Fibroblast of lung (primary cell): Measurements from ENCODE around the gene FMNL3. TPM values are rescaled to one million over a fixed set of nuclear protein-coding genes. Genes with fewer than 3 reads are reported as not detected.

Source experiments
- DNase-seq, 2 donors: peaks; one replicate each; pipeline versions ENCODE4 v3.0.0 to v3.0.0-alpha.2; 2010; ENCODE audit warnings: low read depth in 2 of 2
- H2AFZ ChIP-seq: 2 replicates; pipeline ENCODE4 v1.5.1; 2012; ENCODE audit warnings: low read length, control low read depth, inconsistent platforms
- H3K27ac ChIP-seq: 2 replicates; pipeline ENCODE4 v1.5.1; 2011; ENCODE audit warnings: low read length, control low read depth; ENCODE audit not compliant: insufficient read depth
- H3K27me3 ChIP-seq: 2 replicates; pipeline ENCODE4 v1.5.1; 2011; ENCODE audit warnings: mild to moderate bottlenecking, low read length; ENCODE audit not compliant: control insufficient read depth, insufficient read depth
- H3K36me3 ChIP-seq: 2 replicates; pipeline ENCODE4 v1.5.1; 2011; ENCODE audit warnings: low read length; ENCODE audit not compliant: control insufficient read depth, insufficient read depth
- H3K4me1 ChIP-seq: 2 replicates; pipeline ENCODE4 v1.5.1; 2011; ENCODE audit warnings: low read length; ENCODE audit not compliant: control insufficient read depth, insufficient read depth; ENCODE audit errors: extremely low read depth
- H3K4me2 ChIP-seq: 2 replicates; pipeline ENCODE4 v1.5.1; 2011; ENCODE audit warnings: low read length, control low read depth; ENCODE audit not compliant: insufficient read depth; ENCODE audit errors: extremely low read depth
- H3K4me3 ChIP-seq, 4 experiments: fragments of 200-600 bp in 1 of 4; sonication (generic) in 1 of 4; replicated peaks in 1 of 4; 2 replicates each; pipeline ENCODE4 v1.5.1; 2011 to 2016; ENCODE audit warnings: low read length in 4 of 4, low read depth in 3 of 4, mild to moderate bottlenecking in 3 of 4, control low read depth in 2 of 4, inconsistent platforms in 1 of 4, mixed read lengths in 1 of 4; ENCODE audit not compliant: insufficient read depth in 1 of 4; ENCODE audit errors: control extremely low read depth in 1 of 4
- H3K79me2 ChIP-seq: 2 replicates; pipeline ENCODE4 v1.5.1; 2012; ENCODE audit warnings: mild to moderate bottlenecking, low read length, inconsistent platforms; ENCODE audit not compliant: control insufficient read depth, insufficient read depth
- H3K9ac ChIP-seq: 2 replicates; pipeline ENCODE4 v1.5.1; 2011; ENCODE audit warnings: mild to moderate bottlenecking, low read length, control low read depth; ENCODE audit not compliant: insufficient read depth
- H3K9me3 ChIP-seq: 2 replicates; pipeline ENCODE4 v1.5.1; 2012; ENCODE audit warnings: low read depth, low read length; ENCODE audit not compliant: control insufficient read depth, insufficient read depth
- H4K20me1 ChIP-seq: 2 replicates; pipeline ENCODE4 v1.5.1; 2011; ENCODE audit warnings: low read length; ENCODE audit not compliant: control insufficient read depth, insufficient read depth; ENCODE audit errors: extremely low read depth
- EZH2 ChIP-seq: IDR thresholded peaks from 2 replicates; pipeline ENCODE4 v1.5.1; 2012; ENCODE audit warnings: low read length, control low read depth, mild to moderate bottlenecking; ENCODE audit errors: missing control alignments
- polyA plus RNA-seq, 2 donors: library from polyadenylated mRNA; depleted of rRNA in 1 of 2; stranded (reverse) in 1 of 2; unstranded in 1 of 2; fragments of >200 nt; gene quantifications; 2 replicates each; pipeline ENCODE4 v1.2.1, GENCODE V29; 2011 to 2012; ENCODE audit warnings: missing spikeins in 1 of 2
- total RNA-seq: library from RNA; depleted of rRNA; stranded (reverse); fragments of >200 nt; gene quantifications from 2 replicates; pipeline ENCODE4 v1.2.1, GENCODE V29; 2014
- TF ChIP-seq, protein P1 (sequence below), 2 donors: IDR thresholded peaks in 1 of 2; conservative IDR thresholded peaks in 1 of 2; 1 replicate in 1 of 2; 2 replicates in 1 of 2; pipeline ENCODE4 v1.5.1; 2011 to 2012; ENCODE audit warnings: low read length in 2 of 2, control low read depth in 1 of 2, inconsistent platforms in 1 of 2, low read depth in 1 of 2, mild to moderate bottlenecking in 1 of 2

FMNL3 gene
- total and polyA plus RNA-seq, 2 donors (not counting 1 experiment from before 2014, with no cell fraction given): 15.0 to 22.5 TPM

DNA sequence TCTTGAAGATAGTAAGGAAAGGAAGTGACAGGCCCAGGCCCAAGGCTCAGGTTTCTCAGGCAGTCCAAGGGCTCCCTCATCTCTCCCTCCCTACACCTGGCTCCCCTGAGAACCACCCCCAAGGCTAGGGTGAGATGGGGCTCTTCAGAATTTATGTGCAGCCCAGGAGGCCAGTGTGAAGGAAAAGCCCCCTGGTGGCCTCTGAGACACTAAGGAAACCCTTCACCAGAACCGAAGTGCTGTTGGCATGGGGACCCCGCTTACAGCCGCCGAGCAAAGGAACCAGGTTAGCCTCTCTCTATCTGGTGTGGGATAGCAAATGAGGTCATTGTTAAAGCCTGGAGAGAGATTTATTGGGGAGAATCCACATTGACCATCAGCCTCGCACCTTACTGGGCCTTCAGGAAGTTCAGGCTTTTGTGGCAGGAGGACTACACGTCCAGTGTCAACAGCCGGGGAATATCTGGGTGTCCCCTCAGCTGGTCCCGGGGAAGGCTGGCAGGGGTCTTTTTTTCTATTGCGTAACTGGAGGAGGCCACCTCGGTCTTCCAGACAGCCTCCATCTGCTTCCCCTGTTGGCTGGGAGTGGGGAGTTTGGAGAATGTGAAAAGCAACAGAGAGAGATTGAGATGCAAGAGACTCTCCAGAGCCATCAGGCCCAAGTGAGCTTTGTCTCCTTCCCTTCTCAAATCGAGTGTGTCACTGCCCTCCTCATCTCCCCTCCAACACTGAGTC, 119.9 kb downstream of the FMNL3 start:
- H3K27ac ChIP-seq: no peak overlapping the region
- H3K4me3 ChIP-seq: no peak overlapping the region
- no peaks in the 10 kb centered on the region for H3K27me3 ChIP-seq
- H3K9me3 ChIP-seq: no peaks in the 10 kb centered on the region
- no peaks in the 10 kb centered on the region for H3K79me2 ChIP-seq
- no peak overlapping the region for H3K4me2 ChIP-seq
- no peaks in the 10 kb centered on the region for H3K36me3 ChIP-seq
- no peak for DNase-seq
- H2AFZ ChIP-seq: no peak overlapping the region
- no peaks in the 10 kb centered on the region for H3K4me1 ChIP-seq
- no peak for TF ChIP-seq EZH2
- TF ChIP-seq, protein P1, sequence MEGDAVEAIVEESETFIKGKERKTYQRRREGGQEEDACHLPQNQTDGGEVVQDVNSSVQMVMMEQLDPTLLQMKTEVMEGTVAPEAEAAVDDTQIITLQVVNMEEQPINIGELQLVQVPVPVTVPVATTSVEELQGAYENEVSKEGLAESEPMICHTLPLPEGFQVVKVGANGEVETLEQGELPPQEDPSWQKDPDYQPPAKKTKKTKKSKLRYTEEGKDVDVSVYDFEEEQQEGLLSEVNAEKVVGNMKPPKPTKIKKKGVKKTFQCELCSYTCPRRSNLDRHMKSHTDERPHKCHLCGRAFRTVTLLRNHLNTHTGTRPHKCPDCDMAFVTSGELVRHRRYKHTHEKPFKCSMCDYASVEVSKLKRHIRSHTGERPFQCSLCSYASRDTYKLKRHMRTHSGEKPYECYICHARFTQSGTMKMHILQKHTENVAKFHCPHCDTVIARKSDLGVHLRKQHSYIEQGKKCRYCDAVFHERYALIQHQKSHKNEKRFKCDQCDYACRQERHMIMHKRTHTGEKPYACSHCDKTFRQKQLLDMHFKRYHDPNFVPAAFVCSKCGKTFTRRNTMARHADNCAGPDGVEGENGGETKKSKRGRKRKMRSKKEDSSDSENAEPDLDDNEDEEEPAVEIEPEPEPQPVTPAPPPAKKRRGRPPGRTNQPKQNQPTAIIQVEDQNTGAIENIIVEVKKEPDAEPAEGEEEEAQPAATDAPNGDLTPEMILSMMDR (conservative IDR thresholded peaks at IDR 0.05 in 1 of 2, IDR thresholded peaks at IDR 0.05 in 1 of 2; ENCODE audit: low read depth in 1 of 2, low read length in 2 of 2): peak in 1 of 2 donors; percentile 1
- no peak overlapping the region for H3K9ac ChIP-seq
- H4K20me1 ChIP-seq: no peaks in the 10 kb centered on the region

Other genes starting within 250 kb of the FMNL3 start
- gene KCNH3, start 168.4 kb downstream of the FMNL3 start, total RNA-seq: 0.17 and 0.26 TPM in 2 replicates
- gene KCNH3, start 168.4 kb downstream of the FMNL3 start, polyA plus RNA-seq: 0.05 and 0.09 TPM in 2 replicates
- gene MCRS1, start 139.3 kb downstream of the FMNL3 start, total RNA-seq: 37.5 and 52.2 TPM in 2 replicates
- 51.1 and 55.4 TPM in 2 replicates for gene MCRS1, start 139.3 kb downstream of the FMNL3 start, polyA plus RNA-seq
- 0.33 and 0.51 TPM in 2 replicates for gene FAM186B, start 101.8 kb downstream of the FMNL3 start, total RNA-seq
- 0.10 and 0.11 TPM in 2 replicates for gene FAM186B, start 101.8 kb downstream of the FMNL3 start, polyA plus RNA-seq
- gene PRPF40B, start 83.8 kb downstream of the FMNL3 start, total RNA-seq: 9.2 and 11.7 TPM in 2 replicates
- gene PRPF40B, start 83.8 kb downstream of the FMNL3 start, polyA plus RNA-seq: 6.4 TPM in 2 replicates
- gene TMBIM6, start 34.2 kb upstream of the FMNL3 start, total RNA-seq: 369 and 432 TPM in 2 replicates
- gene TMBIM6, start 34.2 kb upstream of the FMNL3 start, polyA plus RNA-seq: 830 and 879 TPM in 2 replicates
- gene NCKAP5L, start 121.0 kb upstream of the FMNL3 start, total RNA-seq: 11.6 and 14.2 TPM in 2 replicates
- 3.9 TPM in 2 replicates for gene NCKAP5L, start 121.0 kb upstream of the FMNL3 start, polyA plus RNA-seq
- 4.5 and 7.2 TPM in 2 replicates for gene BCDIN3D, start 135.7 kb upstream of the FMNL3 start, total RNA-seq
- gene BCDIN3D, start 135.7 kb upstream of the FMNL3 start, polyA plus RNA-seq: 2.5 and 3.2 TPM in 2 replicates
- 0.50 and 3.6 TPM in 2 replicates for gene FAIM2, start 196.5 kb upstream of the FMNL3 start, total RNA-seq
- gene FAIM2, start 196.5 kb upstream of the FMNL3 start, polyA plus RNA-seq: 1.00 and 7.3 TPM in 2 replicates
- gene AQP2, start 243.3 kb upstream of the FMNL3 start, total RNA-seq: not detected in 2 replicates
- gene AQP2, start 243.3 kb upstream of the FMNL3 start, polyA plus RNA-seq: not detected in 2 replicates